Kidney (tissue), 14 donors: ENCODE measurements around the gene NCOR2. TPM values are rescaled to one million over a fixed set of nuclear protein-coding genes. Genes with fewer than 3 reads are reported as not detected.

Experiments used
- DNase-seq, 5 donors: peaks; one replicate each; pipeline ENCODE4 v3.0.0-alpha.2; 2013 to 2020
- FAIRE-seq: peaks from 2 replicates; lab custom pipeline; 2012; peaks lifted over from hg19 to GRCh38; lab: Jason Lieb, UNC
- H3K27ac ChIP-seq, 2 donors: one replicate each; pipeline ENCODE4 v1.7.0; 2013; ENCODE audit warnings: low read depth in 2 of 2, low read length in 2 of 2, inconsistent platforms in 1 of 2
- H3K27me3 ChIP-seq: one replicate; pipeline ENCODE4 v1.7.1; 2013; ENCODE audit warnings: low read length, inconsistent platforms; ENCODE audit not compliant: control insufficient read depth, insufficient read depth
- H3K36me3 ChIP-seq, 3 donors: one replicate each; pipeline versions ENCODE4 v1.7.0 to v1.7.1; 2013; ENCODE audit warnings: low read length in 3 of 3, control low read depth in 1 of 3, inconsistent platforms in 1 of 3; ENCODE audit not compliant: insufficient read depth in 3 of 3, control insufficient read depth in 2 of 3
- H3K4me1 ChIP-seq, 3 donors: one replicate each; pipeline versions ENCODE4 v1.7.0 to v1.7.1; 2013; ENCODE audit warnings: low read length in 3 of 3, inconsistent platforms in 1 of 3, low read depth in 1 of 3; ENCODE audit not compliant: control insufficient read depth in 2 of 3, insufficient read depth in 2 of 3
- H3K4me3 ChIP-seq, 3 donors: one replicate each; pipeline versions ENCODE4 v1.7.0 to v1.8.1; 2013; ENCODE audit warnings: low read length in 3 of 3, control low read depth in 1 of 3, inconsistent platforms in 1 of 3
- H3K9ac ChIP-seq, 3 donors: one replicate each; pipeline versions ENCODE4 v1.7.0 to v1.7.1; 2013; ENCODE audit warnings: low read length in 3 of 3, control low read depth in 1 of 3, inconsistent platforms in 1 of 3
- H3K9me3 ChIP-seq, 3 donors: one replicate each; pipeline versions ENCODE4 v1.7.0 to v1.7.1; 2013; ENCODE audit warnings: low read length in 3 of 3, control low read depth in 1 of 3, inconsistent platforms in 1 of 3; ENCODE audit not compliant: control insufficient read depth in 2 of 3, insufficient read depth in 1 of 3
- intact Hi-C: fragments of 100-400 bp; cut with DNase I; formaldehyde crosslinking; loops from one replicate; pipeline ENCODE4 v1.11.1; 2022
- polyA plus RNA-seq: library from polyadenylated mRNA; stranded (reverse); fragments of 350-450 nt; fragmentation: Illumina TruSeq; extraction: RNeasy Lipid Tissue Mini Kit (QIAGEN cat#74804); gene quantifications from one replicate; pipeline ENCODE4 v1.2.3, GENCODE V29; 2014; ENCODE audit warnings: low read depth, low replicate concordance; ENCODE audit not compliant: insufficient read depth
- total RNA-seq: library from RNA; stranded (reverse); fragmentation: NEBNext Ultra II Directional; extraction: Animal tissue kit (Norgen Biotek cat#: 25700); gene quantifications from one replicate; pipeline ENCODE4 v1.2.1, GENCODE V29; 2021
- TF ChIP-seq, protein P1 (sequence below): IDR thresholded peaks from 3 replicates; pipeline ENCODE4 v1.5.1; 2012; ENCODE audit warnings: mild to moderate bottlenecking, moderate library complexity, borderline replicate concordance; ENCODE audit not compliant: insufficient read depth; ENCODE audit errors: extremely low read depth
- donor health status: control.
- donor health status: control.
- donor health status: control.
- donor health status: control.
- donor health status: control.
- donor health status: DM: yes; HTN: yes; CAD: no.
- donor health status: Normal renal cell carcinoma (clear cell type).

The NCOR2 gene
- total and polyA plus RNA-seq, 2 donors from 2014 or later = 18.7 to 205 TPM

DNA sequence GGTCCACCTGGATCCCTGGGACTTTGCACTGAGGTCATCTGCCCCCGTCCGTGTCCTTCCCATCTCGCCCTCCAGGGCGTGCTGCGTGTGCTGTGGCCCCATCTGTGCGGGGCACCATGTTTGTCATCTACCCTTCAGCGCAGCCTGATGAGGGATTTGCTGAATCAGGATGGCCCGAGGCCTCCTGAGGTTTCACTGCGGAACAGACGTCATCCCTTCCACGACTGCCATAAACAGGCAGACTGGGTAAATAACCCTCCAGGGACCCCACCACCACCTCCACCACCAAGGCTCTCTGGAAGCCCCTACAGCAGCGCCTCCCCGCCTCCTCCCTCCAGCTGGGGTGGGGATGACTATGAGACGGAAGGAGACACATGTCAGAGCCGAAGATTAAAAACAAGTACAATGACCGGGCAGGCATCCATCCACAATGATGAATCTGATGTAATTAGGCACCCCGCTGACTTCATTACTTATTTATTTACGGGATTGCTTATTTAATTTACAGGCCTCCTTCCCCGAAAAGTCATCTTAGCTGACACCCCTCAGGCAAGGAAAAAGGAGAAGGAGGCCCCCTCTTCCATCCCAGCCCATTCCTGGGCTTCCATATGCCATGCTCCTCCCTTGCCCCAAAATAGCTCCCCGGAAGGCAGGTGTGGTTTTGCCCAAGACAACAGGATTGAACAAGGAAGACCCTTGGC is 39.4 kb downstream of the NCOR2 start:
- Histone ChIP-seq H3K36me3 (no peaks in the 10 kb centered on the region), H3K27me3 (no peaks in the 10 kb centered on the region), H3K4me1 (peaks cover 0 to 9% (median 0%) of the 10 kb centered on the region in 3 donors), H3K27ac (no peak overlapping the region), H3K9me3 (no peaks in the 10 kb centered on the region), H3K4me3 (no peak overlapping the region), H3K9ac (no peak overlapping the region)
- TF ChIP-seq, protein P1, sequence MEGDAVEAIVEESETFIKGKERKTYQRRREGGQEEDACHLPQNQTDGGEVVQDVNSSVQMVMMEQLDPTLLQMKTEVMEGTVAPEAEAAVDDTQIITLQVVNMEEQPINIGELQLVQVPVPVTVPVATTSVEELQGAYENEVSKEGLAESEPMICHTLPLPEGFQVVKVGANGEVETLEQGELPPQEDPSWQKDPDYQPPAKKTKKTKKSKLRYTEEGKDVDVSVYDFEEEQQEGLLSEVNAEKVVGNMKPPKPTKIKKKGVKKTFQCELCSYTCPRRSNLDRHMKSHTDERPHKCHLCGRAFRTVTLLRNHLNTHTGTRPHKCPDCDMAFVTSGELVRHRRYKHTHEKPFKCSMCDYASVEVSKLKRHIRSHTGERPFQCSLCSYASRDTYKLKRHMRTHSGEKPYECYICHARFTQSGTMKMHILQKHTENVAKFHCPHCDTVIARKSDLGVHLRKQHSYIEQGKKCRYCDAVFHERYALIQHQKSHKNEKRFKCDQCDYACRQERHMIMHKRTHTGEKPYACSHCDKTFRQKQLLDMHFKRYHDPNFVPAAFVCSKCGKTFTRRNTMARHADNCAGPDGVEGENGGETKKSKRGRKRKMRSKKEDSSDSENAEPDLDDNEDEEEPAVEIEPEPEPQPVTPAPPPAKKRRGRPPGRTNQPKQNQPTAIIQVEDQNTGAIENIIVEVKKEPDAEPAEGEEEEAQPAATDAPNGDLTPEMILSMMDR = no peak
- DNase-seq (peak in 2 of 5 donors; percentile 60 to 66), FAIRE-seq (no peak)
- intact Hi-C loops = no loop called here

GRCh38 chr12:124525927-124526692 is 41.3 kb downstream of the NCOR2 start:
- peak in 1 of 5 donors; percentile 70 for DNase-seq
- Histone ChIP-seq H3K36me3 (no peaks in the 10 kb centered on the region), H3K9me3 (no peaks in the 10 kb centered on the region), H3K4me3 (no peak overlapping the region), H3K9ac (no peak overlapping the region), H3K27ac (no peak overlapping the region), H3K4me1 (peaks cover 0 to 9% (median 6%) of the 10 kb centered on the region in 3 donors), H3K27me3 (no peaks in the 10 kb centered on the region)
- no peak for FAIRE-seq
- TF ChIP-seq, protein P1 = no peak
- intact Hi-C loops = no loop called here

GRCh38 chr12:124525455-124525854 is 42.0 kb downstream of the NCOR2 start:
- Histone ChIP-seq H3K9ac (no peak overlapping the region), H3K27ac (no peak overlapping the region), H3K36me3 (no peaks in the 10 kb centered on the region), H3K4me1 (peaks cover 0 to 13% (median 6%) of the 10 kb centered on the region in 3 donors), H3K9me3 (no peaks in the 10 kb centered on the region), H3K27me3 (no peaks in the 10 kb centered on the region), H3K4me3 (no peak overlapping the region)
- TF ChIP-seq, protein P1 = no peak
- intact Hi-C loops = no loop called here
- DNase-seq = peak in 1 of 5 donors; percentile 65
- no peak for FAIRE-seq
